HepG2 (cell line): Measurements from ENCODE around the gene EVA1A. TPM values are rescaled to one million over a fixed set of nuclear protein-coding genes. Genes with fewer than 3 reads are reported as not detected.

Experiments
- GATAD1 ChIP-seq: IDR thresholded peaks from 2 replicates; pipeline ENCODE4 v1.6.1; 2016; ENCODE audit warnings: missing genetic modification reagents, missing compliant biosample characterization
- MAF1 ChIP-seq: sonication (generic); formaldehyde crosslinking; IDR thresholded peaks from 2 replicates; pipeline ENCODE4 v1.5.0; 2020; ENCODE audit warnings: missing genetic modification reagents, borderline replicate concordance
- NFYC ChIP-seq: IDR thresholded peaks from 2 replicates; pipeline ENCODE4 v1.6.1; 2016; ENCODE audit warnings: missing genetic modification reagents, missing compliant biosample characterization
- PRMT3 ChIP-seq: sonication (generic); formaldehyde crosslinking; IDR thresholded peaks from 2 replicates; pipeline ENCODE4 v1.8.1; 2022; ENCODE audit warnings: low read depth, mild to moderate bottlenecking, moderate library complexity, missing genetic modification reagents, borderline replicate concordance
- SIN3A ChIP-seq: IDR thresholded peaks from 2 replicates; pipeline ENCODE4 v1.6.1; 2011; ENCODE audit warnings: low read depth, mild to moderate bottlenecking, control low read depth, low read length, borderline replicate concordance
- U2AF1 ChIP-seq: fragments of 200-400 bp; formaldehyde crosslinking; optimal IDR thresholded peaks from 2 replicates; pipeline ENCODE3; 2017; ENCODE audit warnings: mild to moderate bottlenecking, low read depth, low read length
- ZNF510 ChIP-seq: sonication (generic); formaldehyde crosslinking; IDR thresholded peaks from 2 replicates; pipeline ENCODE4 v1.4.0; 2020; ENCODE audit warnings: low read depth, mild to moderate bottlenecking, missing genetic modification reagents
- polyA plus RNA-seq, 8 experiments: library from polyadenylated mRNA; depleted of rRNA in 3 of 8; stranded (reverse) in 7 of 8; unstranded in 1 of 8; fragments of >200 nt; fragmentation: Illumina TruSeq in 4 of 8; extraction: Trizol in 4 of 8; gene quantifications; 2 replicates each; pipeline versions ENCODE4 v1.2.1 to v1.2.3, GENCODE V29; 2011 to 2016; ENCODE audit warnings: low read depth in 4 of 8, missing spikeins in 1 of 8, mixed read lengths in 1 of 8; ENCODE audit not compliant: insufficient read depth in 1 of 8
- total RNA-seq, 5 experiments: library from RNA; depleted of rRNA; stranded (reverse); fragments of >200 nt; fragmentation: Illumina TruSeq; extraction: Trizol; gene quantifications; 2 replicates each; pipeline ENCODE4 v1.2.3, GENCODE V29; 2016; ENCODE audit warnings: low read depth in 1 of 5
- TF ChIP-seq, protein P1 (sequence below): sonication (generic); formaldehyde crosslinking; IDR thresholded peaks from 2 replicates; pipeline ENCODE4 v1.5.0; 2020; ENCODE audit warnings: missing genetic modification reagents
- TF ChIP-seq, protein P2 (sequence below): sonication (generic); formaldehyde crosslinking; IDR thresholded peaks from 2 replicates; pipeline ENCODE4 v1.4.0; 2020; ENCODE audit warnings: missing genetic modification reagents
- TF ChIP-seq, protein P3 (sequence below): sonication (generic); formaldehyde crosslinking; conservative IDR thresholded peaks from 2 replicates; pipeline ENCODE4 v1.8.0; 2022; ENCODE audit warnings: mild to moderate bottlenecking, moderate library complexity, missing genetic modification reagents
- TF ChIP-seq, protein P4 (sequence below): sonication (generic); formaldehyde crosslinking; IDR thresholded peaks from 2 replicates; pipeline ENCODE4 v1.4.0; 2020; ENCODE audit warnings: missing genetic modification reagents, low read depth, mild to moderate bottlenecking, borderline replicate concordance

EVA1A gene
- total and polyA plus RNA-seq, 2 of the 13 experiments (the other 11 are each of a cell fraction or from before 2014, with no cell fraction given): 57.5 to 57.8 TPM

DNA sequence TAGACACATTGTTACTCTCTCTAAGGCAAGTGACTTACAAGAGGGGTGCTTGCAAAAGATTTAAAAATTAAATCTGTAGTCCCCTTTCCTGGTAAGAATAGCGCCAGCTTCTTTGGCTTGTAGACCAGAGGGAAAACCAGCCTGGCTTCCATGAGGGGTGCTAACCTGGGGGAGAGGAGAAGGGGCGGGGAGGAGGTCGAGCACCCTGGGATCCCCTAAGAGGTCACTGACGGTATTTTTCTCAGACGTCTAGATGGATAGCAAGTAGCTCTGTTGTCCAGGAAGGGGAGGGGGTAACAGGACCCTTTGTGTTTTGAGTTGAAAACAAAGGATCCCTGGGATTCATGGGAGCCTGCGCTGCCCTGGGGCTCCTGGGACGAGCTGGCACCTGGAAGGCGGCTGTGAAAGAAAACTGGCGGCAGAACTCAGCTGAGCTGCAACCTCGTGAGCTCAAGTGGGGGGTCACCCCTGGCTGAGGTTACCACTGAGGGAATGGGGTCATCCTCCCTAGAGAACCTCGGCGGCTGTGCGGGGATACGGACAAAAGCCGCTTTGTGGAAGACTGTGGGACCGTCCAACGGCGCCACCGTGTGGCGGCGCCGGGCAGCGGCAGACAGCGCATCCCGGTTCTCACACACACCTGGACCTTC lies 48.1 kb upstream of the EVA1A start (continued):
- TF ChIP-seq, protein P1, sequence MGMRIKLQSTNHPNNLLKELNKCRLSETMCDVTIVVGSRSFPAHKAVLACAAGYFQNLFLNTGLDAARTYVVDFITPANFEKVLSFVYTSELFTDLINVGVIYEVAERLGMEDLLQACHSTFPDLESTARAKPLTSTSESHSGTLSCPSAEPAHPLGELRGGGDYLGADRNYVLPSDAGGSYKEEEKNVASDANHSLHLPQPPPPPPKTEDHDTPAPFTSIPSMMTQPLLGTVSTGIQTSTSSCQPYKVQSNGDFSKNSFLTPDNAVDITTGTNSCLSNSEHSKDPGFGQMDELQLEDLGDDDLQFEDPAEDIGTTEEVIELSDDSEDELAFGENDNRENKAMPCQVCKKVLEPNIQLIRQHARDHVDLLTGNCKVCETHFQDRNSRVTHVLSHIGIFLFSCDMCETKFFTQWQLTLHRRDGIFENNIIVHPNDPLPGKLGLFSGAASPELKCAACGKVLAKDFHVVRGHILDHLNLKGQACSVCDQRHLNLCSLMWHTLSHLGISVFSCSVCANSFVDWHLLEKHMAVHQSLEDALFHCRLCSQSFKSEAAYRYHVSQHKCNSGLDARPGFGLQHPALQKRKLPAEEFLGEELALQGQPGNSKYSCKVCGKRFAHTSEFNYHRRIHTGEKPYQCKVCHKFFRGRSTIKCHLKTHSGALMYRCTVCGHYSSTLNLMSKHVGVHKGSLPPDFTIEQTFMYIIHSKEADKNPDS: no peak
- TF ChIP-seq, protein P2, sequence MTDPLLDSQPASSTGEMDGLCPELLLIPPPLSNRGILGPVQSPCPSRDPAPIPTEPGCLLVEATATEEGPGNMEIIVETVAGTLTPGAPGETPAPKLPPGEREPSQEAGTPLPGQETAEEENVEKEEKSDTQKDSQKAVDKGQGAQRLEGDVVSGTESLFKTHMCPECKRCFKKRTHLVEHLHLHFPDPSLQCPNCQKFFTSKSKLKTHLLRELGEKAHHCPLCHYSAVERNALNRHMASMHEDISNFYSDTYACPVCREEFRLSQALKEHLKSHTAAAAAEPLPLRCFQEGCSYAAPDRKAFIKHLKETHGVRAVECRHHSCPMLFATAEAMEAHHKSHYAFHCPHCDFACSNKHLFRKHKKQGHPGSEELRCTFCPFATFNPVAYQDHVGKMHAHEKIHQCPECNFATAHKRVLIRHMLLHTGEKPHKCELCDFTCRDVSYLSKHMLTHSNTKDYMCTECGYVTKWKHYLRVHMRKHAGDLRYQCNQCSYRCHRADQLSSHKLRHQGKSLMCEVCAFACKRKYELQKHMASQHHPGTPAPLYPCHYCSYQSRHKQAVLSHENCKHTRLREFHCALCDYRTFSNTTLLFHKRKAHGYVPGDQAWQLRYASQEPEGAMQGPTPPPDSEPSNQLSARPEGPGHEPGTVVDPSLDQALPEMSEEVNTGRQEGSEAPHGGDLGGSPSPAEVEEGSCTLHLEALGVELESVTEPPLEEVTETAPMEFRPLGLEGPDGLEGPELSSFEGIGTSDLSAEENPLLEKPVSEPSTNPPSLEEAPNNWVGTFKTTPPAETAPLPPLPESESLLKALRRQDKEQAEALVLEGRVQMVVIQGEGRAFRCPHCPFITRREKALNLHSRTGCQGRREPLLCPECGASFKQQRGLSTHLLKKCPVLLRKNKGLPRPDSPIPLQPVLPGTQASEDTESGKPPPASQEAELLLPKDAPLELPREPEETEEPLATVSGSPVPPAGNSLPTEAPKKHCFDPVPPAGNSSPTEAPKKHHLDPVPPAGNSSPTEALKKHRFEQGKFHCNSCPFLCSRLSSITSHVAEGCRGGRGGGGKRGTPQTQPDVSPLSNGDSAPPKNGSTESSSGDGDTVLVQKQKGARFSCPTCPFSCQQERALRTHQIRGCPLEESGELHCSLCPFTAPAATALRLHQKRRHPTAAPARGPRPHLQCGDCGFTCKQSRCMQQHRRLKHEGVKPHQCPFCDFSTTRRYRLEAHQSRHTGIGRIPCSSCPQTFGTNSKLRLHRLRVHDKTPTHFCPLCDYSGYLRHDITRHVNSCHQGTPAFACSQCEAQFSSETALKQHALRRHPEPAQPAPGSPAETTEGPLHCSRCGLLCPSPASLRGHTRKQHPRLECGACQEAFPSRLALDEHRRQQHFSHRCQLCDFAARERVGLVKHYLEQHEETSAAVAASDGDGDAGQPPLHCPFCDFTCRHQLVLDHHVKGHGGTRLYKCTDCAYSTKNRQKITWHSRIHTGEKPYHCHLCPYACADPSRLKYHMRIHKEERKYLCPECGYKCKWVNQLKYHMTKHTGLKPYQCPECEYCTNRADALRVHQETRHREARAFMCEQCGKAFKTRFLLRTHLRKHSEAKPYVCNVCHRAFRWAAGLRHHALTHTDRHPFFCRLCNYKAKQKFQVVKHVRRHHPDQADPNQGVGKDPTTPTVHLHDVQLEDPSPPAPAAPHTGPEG (CRISPR knock-in tag): 0 out of 2 replicates have a peak, but pooled peaks have one; percentile 45
- no peak for TF ChIP-seq GATAD1
- no peak for TF ChIP-seq MAF1 (CRISPR knock-in tag)
- no peak for TF ChIP-seq SIN3A
- TF ChIP-seq ZNF510: 0 out of 2 replicates have a peak, but pooled peaks have one; percentile 28
- no peak for TF ChIP-seq U2AF1
- TF ChIP-seq PRMT3 (CRISPR knock-in tag): no peak
- TF ChIP-seq, protein P3, sequence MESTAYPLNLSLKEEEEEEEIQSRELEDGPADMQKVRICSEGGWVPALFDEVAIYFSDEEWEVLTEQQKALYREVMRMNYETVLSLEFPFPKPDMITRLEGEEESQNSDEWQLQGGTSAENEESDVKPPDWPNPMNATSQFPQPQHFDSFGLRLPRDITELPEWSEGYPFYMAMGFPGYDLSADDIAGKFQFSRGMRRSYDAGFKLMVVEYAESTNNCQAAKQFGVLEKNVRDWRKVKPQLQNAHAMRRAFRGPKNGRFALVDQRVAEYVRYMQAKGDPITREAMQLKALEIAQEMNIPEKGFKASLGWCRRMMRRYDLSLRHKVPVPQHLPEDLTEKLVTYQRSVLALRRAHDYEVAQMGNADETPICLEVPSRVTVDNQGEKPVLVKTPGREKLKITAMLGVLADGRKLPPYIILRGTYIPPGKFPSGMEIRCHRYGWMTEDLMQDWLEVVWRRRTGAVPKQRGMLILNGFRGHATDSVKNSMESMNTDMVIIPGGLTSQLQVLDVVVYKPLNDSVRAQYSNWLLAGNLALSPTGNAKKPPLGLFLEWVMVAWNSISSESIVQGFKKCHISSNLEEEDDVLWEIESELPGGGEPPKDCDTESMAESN (CRISPR knock-in tag): peak; percentile 81; the same call in 1 of the 2 replicates
- TF ChIP-seq, protein P4, sequence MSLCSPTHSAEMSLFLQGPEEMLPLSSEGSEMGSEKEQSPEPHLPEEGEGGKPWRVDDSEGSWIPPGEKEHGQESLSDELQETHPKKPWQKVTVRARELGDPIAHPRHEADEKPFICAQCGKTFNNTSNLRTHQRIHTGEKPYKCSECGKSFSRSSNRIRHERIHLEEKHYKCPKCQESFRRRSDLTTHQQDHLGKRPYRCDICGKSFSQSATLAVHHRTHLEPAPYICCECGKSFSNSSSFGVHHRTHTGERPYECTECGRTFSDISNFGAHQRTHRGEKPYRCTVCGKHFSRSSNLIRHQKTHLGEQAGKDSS (CRISPR knock-in tag): no peak; the same call in 1 of the 2 replicates
- no peak for TF ChIP-seq NFYC
